H1 (cell line): ENCODE results near the gene NCBP1.

ENCODE experiments used
- CREB1 ChIP-seq: IDR thresholded peaks from 2 replicates; pipeline ENCODE4 v1.6.1; 2012; ENCODE audit warnings: inconsistent platforms
- EGR1 ChIP-seq: IDR thresholded peaks from 2 replicates; pipeline ENCODE4 v1.6.1; 2011; ENCODE audit warnings: low read depth, low read length, borderline replicate concordance
- HDAC2 ChIP-seq, 2 experiments: fragments of 300-600 bp in 1 of 2; sonication (generic) in 1 of 2; IDR thresholded peaks; 2 replicates each; pipeline ENCODE4 v1.6.1; 2011 to 2012; ENCODE audit warnings: low read depth in 2 of 2, low read length in 2 of 2, mild to moderate bottlenecking in 2 of 2, moderate library complexity in 2 of 2, borderline replicate concordance in 1 of 2, inconsistent platforms in 1 of 2
- JUN ChIP-seq: IDR thresholded peaks from 2 replicates; pipeline ENCODE4 v1.6.1; 2011; ENCODE audit warnings: low read depth, mild to moderate bottlenecking, improper control_type of control experiment, low read length
- RAD21 ChIP-seq, 2 experiments: IDR thresholded peaks in 1 of 2; conservative IDR thresholded peaks in 1 of 2; 2 replicates each; pipeline ENCODE4 v1.6.1; 2011; ENCODE audit warnings: low read depth in 2 of 2, low read length in 2 of 2, improper control_type of control experiment in 1 of 2, inconsistent platforms in 1 of 2, mild to moderate bottlenecking in 1 of 2, moderate library complexity in 1 of 2
- SP1 ChIP-seq: IDR thresholded peaks from 2 replicates; pipeline ENCODE4 v1.6.1; 2011; ENCODE audit warnings: low read depth, low read length
- TCF12 ChIP-seq: IDR thresholded peaks from 2 replicates; pipeline ENCODE4 v1.6.1; 2011; ENCODE audit warnings: low read depth, mild to moderate bottlenecking, low read length
- TEAD4 ChIP-seq: IDR thresholded peaks from 2 replicates; pipeline ENCODE4 v1.6.1; 2012; ENCODE audit warnings: low read depth, low read length, inconsistent platforms, mixed read lengths
- TF ChIP-seq, protein P1 (sequence below), 3 experiments: IDR thresholded peaks; 1 replicate in 2 of 3; 2 replicates in 1 of 3; pipeline versions ENCODE4 v1.5.1 to v1.6.1; 2011; ENCODE audit warnings: low read length in 3 of 3, mild to moderate bottlenecking in 3 of 3, inconsistent platforms in 2 of 3, low read depth in 1 of 3, moderate library complexity in 1 of 3; ENCODE audit not compliant: insufficient read depth in 1 of 3; ENCODE audit errors: control extremely low read depth in 1 of 3

DNA sequence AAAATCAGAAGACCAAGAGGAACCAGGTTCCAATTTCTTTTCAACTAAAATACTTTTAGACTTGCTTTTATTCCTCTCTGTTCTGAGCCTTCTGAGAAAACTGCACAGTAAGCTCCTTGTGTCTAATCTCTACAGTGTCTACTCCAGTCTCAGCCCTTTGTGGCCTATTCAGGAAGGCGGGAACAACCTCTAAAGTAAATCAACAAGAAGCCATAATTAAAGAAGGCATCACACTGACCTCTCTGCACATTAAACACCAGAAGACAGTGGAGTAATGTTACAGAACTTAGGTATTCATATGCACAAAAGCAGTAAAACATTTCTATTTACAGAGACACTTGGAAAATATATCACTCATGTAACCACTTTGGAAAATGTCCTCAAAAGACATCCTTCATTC, 48.6 kb downstream of the NCBP1 start:
- TF ChIP-seq CREB1 (no peak), TCF12 (no peak), HDAC2 (IDR thresholded peaks at IDR 0.05; ENCODE audit: borderline replicate concordance in 1 of 2, low read depth in 2 of 2, low read length in 2 of 2) (no peak), SP1 (no peak), TEAD4 (no peak), JUN (no peak), RAD21 (IDR thresholded peaks at IDR 0.05 in 1 of 2, conservative IDR thresholded peaks at IDR 0.05 in 1 of 2; ENCODE audit: low read depth in 2 of 2, low read length in 2 of 2) (no peak), EGR1 (no peak)
- TF ChIP-seq, protein P1, sequence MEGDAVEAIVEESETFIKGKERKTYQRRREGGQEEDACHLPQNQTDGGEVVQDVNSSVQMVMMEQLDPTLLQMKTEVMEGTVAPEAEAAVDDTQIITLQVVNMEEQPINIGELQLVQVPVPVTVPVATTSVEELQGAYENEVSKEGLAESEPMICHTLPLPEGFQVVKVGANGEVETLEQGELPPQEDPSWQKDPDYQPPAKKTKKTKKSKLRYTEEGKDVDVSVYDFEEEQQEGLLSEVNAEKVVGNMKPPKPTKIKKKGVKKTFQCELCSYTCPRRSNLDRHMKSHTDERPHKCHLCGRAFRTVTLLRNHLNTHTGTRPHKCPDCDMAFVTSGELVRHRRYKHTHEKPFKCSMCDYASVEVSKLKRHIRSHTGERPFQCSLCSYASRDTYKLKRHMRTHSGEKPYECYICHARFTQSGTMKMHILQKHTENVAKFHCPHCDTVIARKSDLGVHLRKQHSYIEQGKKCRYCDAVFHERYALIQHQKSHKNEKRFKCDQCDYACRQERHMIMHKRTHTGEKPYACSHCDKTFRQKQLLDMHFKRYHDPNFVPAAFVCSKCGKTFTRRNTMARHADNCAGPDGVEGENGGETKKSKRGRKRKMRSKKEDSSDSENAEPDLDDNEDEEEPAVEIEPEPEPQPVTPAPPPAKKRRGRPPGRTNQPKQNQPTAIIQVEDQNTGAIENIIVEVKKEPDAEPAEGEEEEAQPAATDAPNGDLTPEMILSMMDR (IDR thresholded peaks at IDR 0.05; ENCODE audit: control extremely low read depth in 1 of 3, insufficient read depth in 1 of 3, low read depth in 1 of 3, low read length in 3 of 3), result no peak
